Activated CD4-positive, CD25-positive, alpha-beta regulatory T cell treated with anti-CD3 and anti-CD28 coated beads, Interleukin-2, amount 50 U/mL, for 16 hours (primary cell): ENCODE data around the gene GASK1A.

Experiments
- DNase-seq: peaks from one replicate; pipeline ENCODE4 v3.0.0-alpha.2; 2020; ENCODE audit warnings: low read depth, low spot score

GASK1A gene

DNA sequence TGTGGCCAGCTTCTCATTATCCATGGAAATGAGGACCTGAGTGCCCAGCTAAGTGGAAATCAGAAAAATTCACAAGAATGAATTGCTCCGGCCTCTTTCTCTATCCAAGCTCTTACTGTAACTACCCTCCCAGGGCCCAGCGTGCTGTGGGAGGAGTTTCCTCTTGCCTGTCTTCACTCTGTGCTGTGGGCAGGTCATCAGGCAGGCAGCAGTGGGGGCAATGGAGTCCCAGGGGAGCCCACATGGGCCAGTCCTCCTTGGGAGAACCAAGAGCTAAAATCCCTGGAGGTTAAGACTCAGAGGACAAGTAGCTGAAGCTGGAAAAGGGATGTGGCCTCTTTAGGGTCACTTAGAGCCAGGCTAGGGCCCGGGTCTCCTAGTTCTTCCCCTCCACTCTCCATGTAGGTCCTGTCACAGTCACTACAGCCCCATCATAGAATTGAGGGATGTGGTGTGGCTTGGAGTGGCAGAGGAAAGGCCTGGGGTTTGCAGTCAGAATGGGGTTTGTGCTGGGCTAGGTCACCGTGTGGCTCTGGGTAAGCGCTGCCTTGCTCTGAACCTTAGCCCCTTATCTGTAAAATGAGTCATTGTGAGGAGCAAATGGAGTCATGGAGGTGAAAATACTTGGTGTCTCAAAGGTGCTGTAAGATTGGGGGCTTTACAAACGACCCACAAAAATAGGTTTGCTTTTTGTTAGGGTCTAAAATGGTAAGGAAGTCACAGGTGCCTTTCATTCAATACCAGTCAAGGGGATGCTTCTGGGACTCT lies 3.7 kb downstream of the GASK1A start:
- no peak for DNase-seq

DNA sequence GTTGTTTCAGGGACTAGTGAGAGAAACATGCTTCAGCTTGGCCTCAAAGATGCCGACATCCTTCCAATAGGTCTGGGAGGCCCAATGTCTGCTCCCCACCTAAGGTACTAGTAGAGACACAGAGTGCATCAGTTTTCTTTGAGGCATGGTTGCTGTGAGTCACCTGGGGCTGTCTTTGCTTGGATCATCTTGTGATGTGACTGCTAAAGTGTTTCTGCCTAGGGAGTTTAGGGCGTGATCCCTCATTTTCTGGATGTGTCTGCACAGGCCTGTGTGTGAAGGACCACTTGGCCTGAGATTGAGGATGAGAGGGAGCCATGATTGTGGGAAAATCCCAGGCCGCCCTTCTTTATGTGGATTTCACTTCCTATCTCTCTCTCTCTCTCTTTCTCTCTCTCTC lies 4.8 kb downstream of the GASK1A start:
- DNase-seq = no peak

DNA sequence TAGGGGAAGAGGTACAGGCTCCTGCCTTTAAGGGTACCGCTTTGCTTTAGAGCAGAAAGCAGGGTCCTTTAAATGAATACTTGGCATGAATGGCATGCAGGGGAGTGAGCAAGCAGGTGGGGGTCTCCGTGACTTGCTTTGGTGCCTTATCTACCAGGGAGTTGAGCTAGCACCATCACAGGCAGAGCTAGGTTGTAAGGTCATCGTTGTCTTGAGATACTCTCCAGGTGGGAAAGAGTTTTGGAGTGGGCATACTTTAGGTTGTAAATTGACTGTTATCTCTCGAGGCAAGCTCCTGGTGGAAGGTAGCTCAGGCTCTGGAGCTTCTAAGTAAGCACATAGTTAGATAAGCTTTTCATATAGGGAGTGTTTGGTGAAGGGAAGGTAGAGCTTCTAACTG lies 5.6 kb downstream of the GASK1A start:
- no peak for DNase-seq

DNA sequence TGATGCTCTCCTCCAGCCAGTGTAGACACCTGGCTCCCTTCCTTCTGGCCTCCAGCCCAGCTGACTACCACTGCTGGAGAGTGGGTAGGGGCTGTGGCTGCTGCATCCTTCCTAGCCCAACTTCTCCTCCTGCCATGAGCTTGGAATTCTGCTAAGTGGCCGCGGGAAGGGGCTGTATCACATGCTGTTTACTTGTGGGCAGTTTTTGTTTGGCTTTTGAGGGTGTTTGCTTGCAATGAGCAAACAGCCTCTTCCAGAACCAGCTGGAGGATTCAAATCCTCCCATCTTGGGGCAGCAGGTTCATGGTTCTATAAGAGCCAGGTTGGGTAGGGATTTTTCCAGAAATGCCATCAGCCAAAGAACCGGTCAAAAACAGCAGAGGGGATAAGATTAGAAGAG lies 9.0 kb downstream of the GASK1A start:
- no peak for DNase-seq

DNA sequence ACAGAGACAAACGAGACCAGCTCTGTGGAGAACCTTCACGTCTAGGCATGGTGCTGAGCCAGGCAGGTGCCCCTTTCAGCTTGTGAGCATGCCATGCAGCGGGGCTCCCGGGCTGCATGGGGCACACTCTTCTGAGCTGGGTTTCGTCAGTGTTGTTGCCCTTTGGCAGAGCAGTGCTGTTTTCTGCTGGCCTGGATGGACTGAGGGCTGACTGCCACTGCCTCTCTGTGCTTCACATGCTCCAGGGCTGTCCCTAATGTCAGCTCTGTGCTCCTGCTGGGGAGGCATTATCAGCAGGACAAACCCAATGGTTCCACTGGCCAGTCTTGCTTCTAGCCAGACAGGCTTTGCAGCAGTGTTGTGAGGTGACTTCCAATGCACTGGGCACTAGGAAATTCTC lies 9.5 kb downstream of the GASK1A start:
- no peak for DNase-seq

DNA sequence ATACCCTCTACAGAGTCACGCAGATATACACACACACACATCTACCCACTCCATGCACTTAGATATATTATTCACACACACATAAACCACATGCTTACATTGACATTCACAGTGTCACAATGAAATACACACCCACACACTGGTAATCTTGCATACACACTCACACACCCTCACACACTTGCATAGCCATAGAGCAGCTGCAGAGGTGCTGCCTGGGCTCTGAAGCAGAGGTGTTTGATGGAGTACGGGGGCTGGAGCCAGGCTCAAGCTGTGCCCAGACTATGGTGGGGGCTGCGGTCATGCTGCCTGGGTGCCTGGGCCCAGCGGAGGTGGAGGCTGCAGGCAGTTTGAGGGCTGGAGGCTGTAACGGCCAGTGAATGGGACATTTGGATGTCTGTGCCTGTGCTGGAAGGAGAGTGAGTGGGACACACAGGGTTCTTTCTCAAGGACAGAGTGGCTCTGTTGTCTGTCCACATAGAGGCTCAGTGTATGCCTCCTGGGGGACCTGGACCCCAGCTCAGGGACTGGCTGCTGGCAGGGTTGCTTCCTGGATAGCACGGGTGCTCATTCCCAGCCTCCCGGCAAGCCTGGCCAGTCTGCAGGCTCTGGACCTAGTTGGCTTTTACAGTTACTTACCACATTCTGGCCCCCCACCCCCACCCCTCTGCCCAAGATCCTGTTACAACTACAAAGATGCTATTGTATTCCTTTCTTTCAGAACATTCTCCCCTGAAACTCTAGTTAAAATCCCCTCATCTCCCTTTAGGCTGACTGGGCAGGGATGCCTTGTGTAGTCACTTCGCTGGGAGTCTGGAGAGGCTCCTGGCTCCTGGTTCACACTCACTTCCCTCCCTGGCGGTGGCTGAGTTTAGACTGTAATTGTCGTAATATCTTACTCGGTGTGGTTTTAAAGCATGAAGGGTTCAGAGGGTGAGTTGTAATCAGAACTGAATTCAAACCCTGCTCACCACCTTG lies 12.5 kb downstream of the GASK1A start:
- no peak for DNase-seq

DNA sequence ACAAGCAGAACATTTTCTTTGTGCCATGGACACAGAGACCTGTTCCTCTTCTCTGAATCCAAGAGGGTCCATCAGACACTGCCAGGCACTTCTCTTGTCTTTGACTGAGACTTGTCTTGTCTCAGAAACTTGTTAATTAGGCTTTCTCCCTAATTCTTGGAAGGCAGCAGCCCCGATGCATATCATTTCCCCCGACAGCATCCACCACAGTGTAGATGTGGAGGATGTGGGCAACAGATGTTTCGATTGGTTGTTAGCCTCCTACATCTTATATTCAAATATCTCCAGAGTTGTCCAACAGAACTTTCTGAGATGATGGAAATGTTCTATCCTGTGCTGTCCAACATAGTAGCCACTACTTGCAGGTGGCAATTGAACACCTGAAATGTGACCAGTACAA lies 15.5 kb downstream of the GASK1A start:
- DNase-seq = no peak

DNA sequence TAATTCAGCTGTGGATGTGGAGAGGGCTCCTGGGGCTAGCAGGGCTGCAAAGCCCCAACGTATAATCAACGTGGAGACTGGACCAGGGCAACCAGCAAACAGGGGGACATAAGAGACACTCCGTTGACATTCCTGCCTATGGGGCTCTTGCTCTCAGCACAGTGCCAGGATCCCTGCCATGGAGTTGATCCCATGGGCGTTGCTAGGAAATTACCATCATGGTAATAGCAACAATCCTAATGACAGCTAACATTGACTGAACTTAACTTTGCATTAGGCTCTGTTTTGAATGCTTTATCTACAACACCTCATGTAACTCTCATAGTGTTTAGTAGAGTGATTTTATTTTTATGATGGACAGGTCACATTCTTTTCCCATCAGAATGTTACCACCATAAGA lies 16.9 kb downstream of the GASK1A start:
- DNase-seq = no peak

DNA sequence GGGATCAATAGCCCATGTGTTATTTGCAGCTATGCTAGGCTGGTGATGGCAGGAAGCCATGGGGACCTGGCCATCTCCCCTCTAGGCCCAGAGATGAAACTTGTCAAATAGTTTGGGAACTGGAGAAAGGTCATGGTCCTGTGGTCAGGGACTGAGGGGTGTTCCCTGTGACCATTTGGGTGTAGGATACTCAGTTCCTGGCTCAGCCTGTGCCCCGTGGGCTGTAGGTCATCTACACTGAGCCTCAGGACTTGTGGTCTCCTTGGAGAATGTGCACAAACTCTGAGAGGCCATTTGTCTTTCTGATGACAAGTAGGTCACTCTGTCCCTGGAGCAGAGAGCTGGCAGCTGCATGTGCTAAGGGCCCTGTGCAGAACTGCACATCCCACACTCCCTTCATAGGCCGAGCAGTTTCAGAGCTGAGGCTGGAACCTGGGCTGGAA lies 17.5 kb downstream of the GASK1A start:
- DNase-seq = no peak

DNA sequence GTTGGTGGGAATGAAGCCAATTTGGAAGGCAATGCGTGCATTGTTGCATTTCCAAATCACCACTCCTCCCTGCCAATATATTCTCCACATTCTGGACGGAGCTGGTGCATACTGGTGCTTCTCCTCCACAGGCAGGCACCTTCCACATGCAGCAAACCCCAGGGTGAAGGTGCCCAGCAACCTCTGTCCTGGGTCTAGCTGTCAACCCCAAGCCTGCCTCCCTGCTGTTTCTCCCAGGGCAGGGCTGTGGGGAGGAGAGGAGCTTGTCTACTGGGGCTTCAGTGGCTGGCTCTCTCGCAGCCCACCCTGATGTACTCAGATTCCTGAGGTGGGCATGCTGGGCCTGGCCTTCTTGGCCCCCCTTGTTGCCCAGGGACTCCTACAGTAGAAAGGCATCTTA lies 20.1 kb downstream of the GASK1A start:
- no peak for DNase-seq

DNA sequence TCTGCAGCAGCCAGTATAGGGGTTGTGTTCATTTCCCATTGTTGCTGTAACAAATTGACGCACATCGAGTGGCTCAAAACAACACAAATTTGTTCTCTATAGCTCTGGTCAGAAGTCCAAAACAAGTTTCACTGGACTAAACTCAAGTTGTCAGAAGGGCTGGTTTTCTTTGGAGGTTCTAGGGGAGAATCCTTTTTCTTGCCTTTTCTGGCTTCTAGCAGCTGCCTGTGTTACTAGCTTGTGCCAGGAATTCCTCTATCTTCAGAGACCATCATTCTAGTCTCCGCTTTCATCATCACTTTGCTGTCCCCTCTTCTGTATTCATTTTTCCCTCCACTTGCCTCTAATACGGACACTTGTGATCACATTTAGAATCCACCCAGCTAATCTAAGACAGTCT lies 20.5 kb downstream of the GASK1A start:
- DNase-seq = no peak

DNA sequence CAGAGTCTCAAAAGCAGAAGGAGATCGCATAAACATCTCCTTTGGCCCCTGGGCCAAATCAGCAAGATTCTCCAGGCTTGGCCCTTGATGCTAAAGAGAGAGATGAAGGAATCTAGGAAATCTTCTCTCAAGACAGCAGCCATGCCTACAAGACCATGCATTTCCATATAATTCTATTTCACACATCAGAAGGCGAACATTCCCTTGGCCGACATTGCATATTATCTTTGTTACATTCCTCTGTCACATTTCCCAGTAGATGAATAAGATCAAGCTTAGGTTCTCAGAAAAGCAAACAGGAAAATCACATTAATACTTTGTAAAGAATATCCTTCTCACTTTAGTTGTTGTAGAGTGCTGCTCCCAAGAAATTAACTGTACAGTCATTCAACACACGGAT lies 21.3 kb downstream of the GASK1A start:
- no peak for DNase-seq

DNA sequence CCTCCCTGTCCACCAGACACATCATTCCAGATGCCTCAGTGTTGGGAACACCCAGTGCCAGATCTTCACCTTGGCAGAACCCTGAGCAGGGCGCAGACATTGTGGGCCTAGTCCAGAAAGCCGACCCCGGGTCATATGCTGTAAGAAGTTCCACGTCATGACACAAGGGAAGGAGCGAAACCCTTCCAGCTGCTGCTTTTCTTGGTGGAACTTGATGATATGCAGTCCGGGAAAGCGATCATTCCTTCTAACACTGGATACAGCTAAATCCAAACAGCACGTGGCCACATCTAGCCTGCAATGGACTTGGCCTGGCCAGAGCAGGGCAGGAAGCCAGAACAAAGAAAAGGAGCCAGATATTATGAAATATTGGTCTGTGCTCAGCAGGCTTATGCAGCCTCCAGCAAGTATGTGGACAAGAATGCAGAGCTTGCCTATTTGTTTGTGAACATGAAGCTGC lies 22.0 kb downstream of the GASK1A start:
- no peak for DNase-seq

DNA sequence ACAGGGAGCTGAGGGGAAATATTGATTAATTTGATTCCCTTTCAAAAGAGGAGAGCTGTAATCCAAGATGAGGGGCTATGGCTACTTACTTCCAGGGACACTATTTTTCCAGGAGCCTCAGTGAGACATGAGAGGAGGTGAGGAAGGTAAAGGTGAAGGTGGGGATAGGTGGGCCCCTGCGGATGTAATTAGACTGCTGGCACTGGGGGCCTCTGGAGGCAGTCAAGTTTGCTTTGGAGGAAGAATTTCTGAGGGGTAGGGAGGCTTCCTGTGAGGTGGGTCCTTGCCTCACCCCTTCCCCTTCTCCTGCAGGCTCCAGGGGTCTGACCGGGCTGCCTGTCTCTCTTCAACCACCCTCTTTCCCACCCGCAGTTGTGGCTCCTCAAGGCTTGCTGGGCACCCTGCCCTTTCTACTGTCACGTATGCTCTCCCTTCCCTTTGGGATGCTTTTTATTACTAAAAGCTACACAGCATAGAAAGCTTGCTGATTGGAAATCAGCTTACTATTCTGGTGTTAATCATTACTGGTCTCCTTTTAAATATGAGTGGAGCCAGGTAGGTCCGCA lies 22.5 kb downstream of the GASK1A start:
- no peak for DNase-seq

DNA sequence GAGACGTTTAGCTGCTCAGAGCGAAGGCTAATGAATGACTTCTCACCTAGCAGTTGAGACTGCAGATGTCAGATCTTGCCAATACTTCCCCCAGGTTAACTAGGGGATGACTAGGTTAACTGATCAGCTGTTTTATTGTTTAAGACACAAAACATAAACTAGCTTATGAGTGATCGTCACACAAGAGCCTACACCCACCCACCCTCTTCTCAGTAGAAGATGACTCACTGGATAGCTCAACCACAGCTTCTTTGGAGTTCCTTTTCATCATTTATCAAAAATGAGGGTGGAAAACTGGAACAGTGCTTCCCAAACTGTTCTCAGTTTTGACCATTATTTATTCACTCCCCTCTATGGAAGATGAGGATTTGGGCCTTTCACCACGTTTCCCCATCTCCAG lies 25.2 kb downstream of the GASK1A start:
- no peak for DNase-seq

DNA sequence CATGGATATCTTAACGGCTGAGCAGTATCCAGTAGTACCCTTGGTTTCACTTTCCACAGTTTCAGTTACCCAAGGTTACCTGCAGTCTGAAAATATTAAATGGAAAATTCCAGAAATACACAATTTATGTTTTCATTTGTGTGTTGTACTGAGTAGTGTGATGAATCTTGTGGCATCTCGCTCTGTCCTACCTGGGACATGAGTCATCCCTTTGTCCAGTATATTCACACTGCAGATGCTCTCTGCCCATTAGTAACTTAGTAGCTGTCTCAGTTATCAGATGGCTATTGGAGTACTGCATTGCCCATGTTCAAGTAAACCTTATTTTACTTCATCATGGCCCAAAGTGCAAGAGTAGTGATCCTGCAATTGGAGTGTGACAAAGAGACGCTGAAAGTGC lies 26.1 kb downstream of the GASK1A start:
- no peak for DNase-seq

DNA sequence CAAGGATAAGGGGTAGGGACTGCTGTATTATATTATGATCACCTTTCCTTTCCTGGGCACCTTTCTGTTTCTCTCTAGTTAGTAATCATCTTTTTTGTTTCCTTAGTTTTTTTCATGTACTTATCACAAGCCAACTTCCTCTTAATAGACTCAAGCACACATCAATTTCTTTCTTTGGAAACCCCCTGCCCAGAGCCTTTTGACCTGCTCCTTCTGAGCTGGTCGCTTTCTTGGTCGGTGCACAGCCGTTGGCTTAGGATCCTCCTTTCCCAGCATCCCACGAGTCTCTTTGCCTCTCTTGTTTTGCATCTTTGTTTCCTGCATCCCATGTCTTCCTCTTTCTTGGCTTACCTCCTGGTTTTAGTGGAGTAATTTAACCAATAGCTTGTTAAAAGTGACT lies 26.9 kb downstream of the GASK1A start:
- DNase-seq = no peak

DNA sequence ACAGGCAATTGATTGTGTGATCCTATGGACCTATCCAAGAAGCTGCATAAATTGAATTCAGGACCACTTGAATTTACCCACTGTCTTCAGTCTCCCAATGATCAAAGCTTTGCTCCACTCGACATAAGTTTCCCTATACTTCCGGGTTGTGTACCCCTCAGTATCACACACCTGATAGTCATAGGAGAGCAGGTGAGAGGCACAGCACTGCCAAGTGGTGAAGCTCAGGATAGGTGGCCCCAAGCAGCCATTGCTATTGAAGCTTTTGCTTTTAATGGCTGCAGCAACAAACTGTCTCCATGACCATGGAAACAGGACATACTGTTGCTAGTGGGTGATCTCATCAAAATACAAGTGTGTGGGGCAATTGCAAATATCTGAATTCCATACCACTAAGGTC lies 27.7 kb downstream of the GASK1A start:
- DNase-seq = no peak

DNA sequence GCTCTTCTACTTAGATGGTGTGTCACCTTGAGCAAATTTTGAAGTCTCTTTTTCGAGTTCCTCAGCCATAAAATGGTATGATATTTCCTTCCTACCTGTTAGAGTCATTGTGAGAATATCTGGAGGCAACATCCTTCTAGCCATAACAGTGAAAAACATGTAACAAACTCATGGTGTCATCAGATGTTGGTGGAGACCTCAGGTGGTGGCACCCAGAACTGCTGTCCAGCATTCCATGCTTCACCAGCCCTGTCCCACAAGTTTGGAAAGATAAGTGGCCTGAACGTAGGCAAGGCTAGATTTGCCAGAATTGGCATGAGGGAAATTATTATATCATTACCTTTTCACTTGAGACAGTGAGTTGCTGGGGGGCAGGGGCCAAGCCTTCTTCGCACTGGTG lies 30.4 kb downstream of the GASK1A start:
- DNase-seq = no peak

DNA sequence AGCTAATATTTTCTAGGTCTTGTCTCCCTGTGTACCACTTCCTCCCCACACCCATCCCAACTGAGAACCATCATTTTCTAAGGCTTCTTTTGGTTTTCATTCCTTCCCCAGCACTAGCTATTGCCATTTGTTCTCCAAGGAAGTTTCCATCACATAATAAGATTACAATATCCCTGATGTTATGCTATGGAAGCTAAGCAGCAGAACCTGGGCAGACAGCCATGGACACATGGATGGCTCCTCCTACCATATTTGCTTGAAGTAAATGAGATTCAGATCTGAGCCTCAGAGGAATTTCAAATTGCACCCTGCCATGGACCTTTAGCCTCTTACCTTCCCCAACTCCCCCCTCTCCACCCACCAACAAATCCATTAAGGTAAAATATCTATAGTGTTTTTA lies 31.5 kb downstream of the GASK1A start:
- DNase-seq = no peak

DNA sequence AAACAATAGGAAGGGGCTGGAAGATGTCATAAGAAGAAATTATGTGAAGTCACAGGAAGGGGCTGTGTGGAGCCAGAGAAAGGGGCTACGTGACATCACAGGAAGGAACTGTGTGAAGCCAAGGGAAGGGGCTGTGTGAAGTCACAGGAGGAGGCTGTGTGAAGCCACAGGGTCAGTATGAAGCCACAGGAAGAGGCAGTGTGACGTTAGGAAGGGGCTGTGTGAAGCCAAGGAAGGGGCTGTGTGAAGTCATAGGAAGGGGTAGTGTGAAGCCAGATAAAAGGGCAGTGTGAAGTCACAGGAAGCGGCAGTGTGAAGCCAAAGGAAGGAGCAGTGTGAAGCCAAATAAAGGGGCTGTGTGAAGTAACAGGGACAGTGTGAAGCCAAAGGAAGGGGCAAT lies 32.5 kb downstream of the GASK1A start:
- no peak for DNase-seq

DNA sequence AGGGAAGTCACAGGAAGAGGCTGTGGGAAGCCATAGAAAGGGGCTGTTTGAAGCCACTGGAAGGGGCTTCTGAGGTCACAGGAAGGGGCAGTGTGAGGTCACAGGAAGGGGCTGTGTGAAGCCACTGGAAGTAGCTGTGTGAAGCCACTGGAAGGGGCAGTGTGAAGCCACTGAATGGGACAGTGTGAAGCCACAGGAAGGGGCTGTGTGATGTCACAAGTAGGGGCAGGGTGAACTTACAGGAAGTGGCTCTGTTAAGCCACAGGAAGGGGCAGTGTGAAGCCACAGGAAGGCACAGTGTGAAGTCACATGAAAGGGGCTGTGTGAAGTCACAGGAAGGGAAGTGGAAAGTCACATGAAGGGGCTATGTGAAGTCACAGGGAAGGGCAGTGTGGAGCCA lies 33.1 kb downstream of the GASK1A start:
- DNase-seq = no peak
